ENCODE results near the gene COL1A1. TPM values are rescaled to one million over a fixed set of nuclear protein-coding genes. Genes with fewer than 3 reads are reported as not detected.
A peak's percentile ranks its signal among the peaks of the same experiment; 100 is the strongest.

COL1A1 gene
- total RNA-seq, 1 experiment from 2014 or later = 20.7 TPM

GRCh38 chr17:50221266-50221863, 19.9 kb upstream of the COL1A1 start:
- ChIA-PET CTCF (no interaction called here), POLR2A (ENCODE audit: unreplicated experiment) (no interaction called here)
- Histone ChIP-seq H3K27ac (no peak overlapping the region), H3K4me3 (no peak overlapping the region), H2AFZ (no peak overlapping the region), H3K4me2 (0 out of 2 replicates have a peak overlapping the region, but pooled peaks have one; percentile 5), H3K79me2 (ENCODE audit: low read depth) (no peaks in the 10 kb centered on the region), H3K27me3 (ENCODE audit: insufficient read depth, low read depth) (no peaks in the 10 kb centered on the region), H3K9me2 (ENCODE audit: insufficient read depth) (no peaks in the 10 kb centered on the region), H4K20me1 (ENCODE audit: insufficient read depth) (no peaks in the 10 kb centered on the region), H3K9me3 (ENCODE audit: insufficient read depth, low read depth) (peaks cover 5% of the 10 kb centered on the region; the same call in 1 of the 2 replicates), H3K36me3 (ENCODE audit: low read depth) (no peaks in the 10 kb centered on the region), H3K4me1 (replicated peaks; ENCODE audit: insufficient read depth) (peaks cover 39% of the 10 kb centered on the region), H3F3A (ENCODE audit: insufficient read depth, low read depth) (peaks cover 29% of the 10 kb centered on the region)
- intact Hi-C loops (cut with micrococcal nuclease; ENCODE audit: unreplicated experiment) = no loop called here
- no TSS peak for BruUV-seq (replicated peaks)
- DNase-seq = peak in 1 of 2 experiments; percentile 31
- no peak for TF ChIP-seq EZH2 (IDR thresholded peaks at IDR 0.05; ENCODE audit: low read depth)
- no peak for TF ChIP-seq CTCF (conservative IDR thresholded peaks at IDR 0.05)

- Histone ChIP-seq H3K4me3 (no peak overlapping the region), H3K9me3 (ENCODE audit: insufficient read depth, low read depth) (peaks cover 3% of the 10 kb centered on the region; the same call in 1 of the 2 replicates), H3K9me2 (ENCODE audit: insufficient read depth) (no peaks in the 10 kb centered on the region), H3K4me1 (replicated peaks; ENCODE audit: insufficient read depth) (peaks cover 39% of the 10 kb centered on the region), H2AFZ (no peak overlapping the region), H4K20me1 (ENCODE audit: insufficient read depth) (no peaks in the 10 kb centered on the region), H3K27me3 (ENCODE audit: insufficient read depth, low read depth) (no peaks in the 10 kb centered on the region), H3K27ac (no peak overlapping the region), H3F3A (ENCODE audit: insufficient read depth, low read depth) (peaks cover 29% of the 10 kb centered on the region), H3K79me2 (ENCODE audit: low read depth) (no peaks in the 10 kb centered on the region), H3K4me2 (no peak overlapping the region), H3K36me3 (ENCODE audit: low read depth) (no peaks in the 10 kb centered on the region)
- BruUV-seq (replicated peaks) = no TSS peak
- ChIA-PET POLR2A (ENCODE audit: unreplicated experiment) (no interaction called here), CTCF (interaction anchor here (1.1 kb wide), 1 partner anchor 55 kb away, joined by 3 read pairs; no protein-coding TSS in a partner anchor)
- TF ChIP-seq EZH2 (IDR thresholded peaks at IDR 0.05; ENCODE audit: low read depth) = no peak
- TF ChIP-seq CTCF (conservative IDR thresholded peaks at IDR 0.05) = no peak
- intact Hi-C loops (cut with micrococcal nuclease; ENCODE audit: unreplicated experiment) = no loop called here
- DNase-seq = peak in 1 of 2 experiments; percentile 10
Observed at GRCh38 chr17:50220811-50221210, 19.4 kb upstream of the COL1A1 start.

- Histone ChIP-seq H3K4me3 (no peak overlapping the region), H3K27me3 (ENCODE audit: insufficient read depth, low read depth) (no peaks in the 10 kb centered on the region), H4K20me1 (ENCODE audit: insufficient read depth) (no peaks in the 10 kb centered on the region), H3K36me3 (ENCODE audit: low read depth) (no peaks in the 10 kb centered on the region), H3K79me2 (ENCODE audit: low read depth) (no peaks in the 10 kb centered on the region), H2AFZ (no peak overlapping the region), H3K9me3 (ENCODE audit: insufficient read depth, low read depth) (no peaks in the 10 kb centered on the region), H3F3A (ENCODE audit: insufficient read depth, low read depth) (peaks cover 29% of the 10 kb centered on the region), H3K4me1 (replicated peaks; ENCODE audit: insufficient read depth) (peaks cover 39% of the 10 kb centered on the region), H3K27ac (peak overlapping the region; percentile 75; the same call in 1 of the 2 replicates), H3K9me2 (ENCODE audit: insufficient read depth) (no peaks in the 10 kb centered on the region), H3K4me2 (peak overlapping the region; percentile 66)
- TSS peak; percentile 34 for BruUV-seq (replicated peaks)
- TF ChIP-seq EZH2 (IDR thresholded peaks at IDR 0.05; ENCODE audit: low read depth) (no peak), CTCF (conservative IDR thresholded peaks at IDR 0.05) (no peak)
- intact Hi-C loops (cut with micrococcal nuclease; ENCODE audit: unreplicated experiment) = no loop called here
- ChIA-PET POLR2A (ENCODE audit: unreplicated experiment) (interaction anchor here (0.5 to 0.7 kb wide), 2 partner anchors 142 to 1778 kb away, joined by 3 to 9 read pairs; no protein-coding TSS in a partner anchor), CTCF (interaction anchor here (0.6 to 1.1 kb wide), 3 partner anchors 54 to 65 kb away, joined by 3 to 9 read pairs (median 5); partner anchors contain the start of gene TMEM92)
- peak in 1 of 2 experiments; percentile 32 for DNase-seq
Observed at GRCh38 chr17:50219939-50220465, 18.6 kb upstream of the COL1A1 start.
